ENCODE data around the gene VASH2. TPM values are rescaled to one million over a fixed set of nuclear protein-coding genes. Genes with fewer than 3 reads are reported as not detected.
A peak's percentile ranks its signal among the peaks of the same experiment; 100 is the strongest.

The VASH2 gene
- total and polyA plus RNA-seq, 2 of the 8 experiments (the other 6 are each of a cell fraction or from before 2014, with no cell fraction given), result 44.0 to 187 TPM

DNA sequence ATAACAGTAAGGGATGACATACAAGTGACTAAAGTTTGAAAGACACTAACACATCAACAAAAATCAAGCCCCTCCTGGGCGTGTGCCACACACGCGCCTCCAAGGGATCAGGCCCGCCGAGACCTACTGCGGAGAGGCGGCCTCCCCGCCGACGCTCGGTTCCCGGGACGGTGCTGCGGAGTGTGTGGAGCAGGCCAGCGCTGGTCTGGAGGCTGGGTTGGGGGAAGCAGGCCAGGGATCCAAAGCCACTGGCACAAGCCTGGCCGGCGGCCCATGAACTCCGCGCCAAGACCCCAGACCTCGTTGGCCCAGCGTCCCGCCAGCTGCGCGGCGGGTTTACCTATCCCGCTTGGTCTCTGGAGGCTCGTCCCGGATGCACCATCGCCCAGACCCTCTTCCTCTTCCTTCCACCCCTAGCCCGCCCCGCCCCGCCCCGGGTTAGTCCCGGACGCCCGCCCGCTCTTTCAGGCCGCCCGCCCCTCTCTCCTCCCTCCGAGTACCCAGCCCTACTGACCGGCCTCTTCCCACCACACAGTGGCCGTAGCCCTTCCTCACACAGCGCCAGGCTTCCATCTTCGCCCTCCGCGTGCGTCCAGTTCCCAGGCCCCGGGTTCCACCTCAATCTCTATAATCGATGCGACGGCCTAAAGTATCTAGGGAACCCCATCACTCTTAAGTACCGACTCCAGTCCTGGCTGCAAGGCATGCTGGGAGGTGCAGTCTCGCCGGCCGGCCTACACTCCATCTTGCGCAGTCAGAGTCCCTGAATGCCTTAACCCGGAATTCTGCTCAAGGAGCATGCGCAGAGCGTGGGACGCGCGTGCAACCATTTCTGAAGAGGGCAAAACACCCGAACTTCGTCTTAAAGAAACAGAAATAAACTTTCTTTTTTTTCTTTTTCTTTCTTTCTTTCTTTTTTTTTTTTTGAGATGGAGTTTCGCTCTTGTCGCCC lies 65.0 kb downstream of the VASH2 start, which contains the start of gene ANGEL2 (continued):
- TF ChIP-seq CTCF (IDR thresholded peaks at IDR 0.05; ENCODE audit: control extremely low read depth in 1 of 3, insufficient read depth in 1 of 3, low read depth in 1 of 3, low read length in 3 of 3) (no peak), EGR1 (IDR thresholded peaks at IDR 0.05; ENCODE audit: borderline replicate concordance, low read depth, low read length) (no peak), POLR2A (IDR thresholded peaks at IDR 0.05; ENCODE audit: control extremely low read depth in 1 of 2, low read depth in 2 of 2, low read length in 2 of 2) (peak in 1 of 2 experiments; percentile 96; a peak in 2 of 3 replicates), POLR2AphosphoS5 (IDR thresholded peaks at IDR 0.05; ENCODE audit: low read depth, low read length) (peak; percentile 80), KDM5A (IDR thresholded peaks at IDR 0.05; ENCODE audit: low read length) (0 out of 2 replicates have a peak, but pooled peaks have one; percentile 9), SIN3A (conservative IDR thresholded peaks at IDR 0.05 in 1 of 2, IDR thresholded peaks at IDR 0.05 in 1 of 2; ENCODE audit: low read depth in 1 of 2, low read length in 2 of 2) (peak in 1 of 2 experiments; percentile 82; a peak in 1 of 4 replicates), TEAD4 (IDR thresholded peaks at IDR 0.05; ENCODE audit: low read depth, low read length) (peak; percentile 91), MAFK (IDR thresholded peaks at IDR 0.05; ENCODE audit: low read depth, low read length) (no peak), TAF1 (IDR thresholded peaks at IDR 0.05; ENCODE audit: low read depth, low read length) (peak; percentile 67; the same call in 1 of the 2 replicates), NRF1 (IDR thresholded peaks at IDR 0.05; ENCODE audit: low read depth, low read length) (peak; percentile 93), RBBP5 (IDR thresholded peaks at IDR 0.05; ENCODE audit: borderline replicate concordance, low read depth, low read length) (peak; percentile 71; the same call in 1 of the 2 replicates)
